ENCODE measurements around the gene BRIP1. TPM values are rescaled to one million over a fixed set of nuclear protein-coding genes. Genes with fewer than 3 reads are reported as not detected.

The BRIP1 gene
- total RNA-seq, 1 donor from 2014 or later: 66.4 TPM

- no peak overlapping the region for H3K27ac Mint-ChIP-seq
- Histone ChIP-seq H4K20me1 (ENCODE audit: low read depth) (no peaks in the 10 kb centered on the region), H3F3A (ENCODE audit: low read depth) (no peaks in the 10 kb centered on the region), H3K9me3 (ENCODE audit: low read depth) (peaks cover 30% of the 10 kb centered on the region), H3K9ac (no peak overlapping the region), H3K27ac (no peak overlapping the region), H2AFZ (replicated peaks) (no peak overlapping the region), H3K36me3 (peaks cover 7% of the 10 kb centered on the region), H3K4me2 (no peak overlapping the region), H3K4me3 (no peak overlapping the region), H3K79me2 (ENCODE audit: low read depth) (no peaks in the 10 kb centered on the region), H3K4me1 (no peaks in the 10 kb centered on the region), H3K27me3 (no peaks in the 10 kb centered on the region)
- H3K27me3 Mint-ChIP-seq (ENCODE audit: insufficient read depth, low read depth): no peaks in the 10 kb centered on the region
- no peaks in the 10 kb centered on the region for H3K4me1 Mint-ChIP-seq
- no peak for DNase-seq (ENCODE audit: low spot score)
- no peak for TF ChIP-seq EZH2 (IDR thresholded peaks at IDR 0.05)
- no peak for TF ChIP-seq CTCF (IDR thresholded peaks at IDR 0.05)
- TF ChIP-seq EZH2phosphoT487 (IDR thresholded peaks at IDR 0.05): no peak
- H3K9me3 Mint-ChIP-seq: peaks cover 59% of the 10 kb centered on the region
- peaks cover 57% of the 10 kb centered on the region for H3K36me3 Mint-ChIP-seq
- no peak overlapping the region for H3K4me3 Mint-ChIP-seq
Observed at GRCh38 chr17:61698244-61698643, 165.1 kb downstream of the BRIP1 start.

GRCh38 chr17:61695779-61696337, 167.5 kb downstream of the BRIP1 start:
- Histone ChIP-seq H3K9ac (no peak overlapping the region), H2AFZ (replicated peaks) (no peak overlapping the region), H3K4me3 (no peak overlapping the region), H3K9me3 (ENCODE audit: low read depth) (peaks cover 22% of the 10 kb centered on the region), H4K20me1 (ENCODE audit: low read depth) (no peaks in the 10 kb centered on the region), H3F3A (ENCODE audit: low read depth) (no peaks in the 10 kb centered on the region), H3K27ac (no peak overlapping the region), H3K79me2 (ENCODE audit: low read depth) (no peaks in the 10 kb centered on the region), H3K4me2 (no peak overlapping the region), H3K27me3 (no peaks in the 10 kb centered on the region), H3K36me3 (peaks cover 7% of the 10 kb centered on the region), H3K4me1 (no peaks in the 10 kb centered on the region)
- Mint-ChIP-seq H3K27ac (no peak overlapping the region), H3K27me3 (ENCODE audit: insufficient read depth, low read depth) (no peaks in the 10 kb centered on the region), H3K4me3 (no peak overlapping the region), H3K36me3 (peaks cover 47% of the 10 kb centered on the region), H3K4me1 (no peaks in the 10 kb centered on the region), H3K9me3 (peaks cover 42% of the 10 kb centered on the region)
- DNase-seq (ENCODE audit: low spot score): no peak
- no peak for TF ChIP-seq CTCF (IDR thresholded peaks at IDR 0.05)

- H2AFZ ChIP-seq (replicated peaks): no peak overlapping the region
- peaks cover 7% of the 10 kb centered on the region for H3K36me3 ChIP-seq
- no peaks in the 10 kb centered on the region for H3K79me2 ChIP-seq (ENCODE audit: low read depth)
- H3K4me2 ChIP-seq: no peak overlapping the region
- TF ChIP-seq EZH2phosphoT487 (IDR thresholded peaks at IDR 0.05): no peak
- no peak for TF ChIP-seq CTCF (IDR thresholded peaks at IDR 0.05)
- no peak for TF ChIP-seq EZH2 (IDR thresholded peaks at IDR 0.05)
- H3K27me3 ChIP-seq: no peaks in the 10 kb centered on the region
- Mint-ChIP-seq H3K9me3 (peaks cover 27% of the 10 kb centered on the region), H3K27ac (no peak overlapping the region), H3K4me1 (no peaks in the 10 kb centered on the region), H3K4me3 (no peak overlapping the region), H3K36me3 (peaks cover 37% of the 10 kb centered on the region), H3K27me3 (ENCODE audit: insufficient read depth, low read depth) (no peaks in the 10 kb centered on the region)
- no peak overlapping the region for H3K4me3 ChIP-seq
- no peaks in the 10 kb centered on the region for H3K4me1 ChIP-seq
- peaks cover 9% of the 10 kb centered on the region for H3K9me3 ChIP-seq (ENCODE audit: low read depth)
- H4K20me1 ChIP-seq (ENCODE audit: low read depth): no peaks in the 10 kb centered on the region
- DNase-seq (ENCODE audit: low spot score): no peak
- no peak overlapping the region for H3K27ac ChIP-seq
- H3K9ac ChIP-seq: no peak overlapping the region
- H3F3A ChIP-seq (ENCODE audit: low read depth): no peaks in the 10 kb centered on the region
Observed at GRCh38 chr17:61694095-61694494, 169.2 kb downstream of the BRIP1 start.
